HEK293 (cell line): ENCODE data around the gene CDCA3.
A peak's percentile ranks its signal among the peaks of the same experiment; 100 is the strongest.

ENCODE experiments used
- BCL11A ChIP-seq: fragments of 450-650 bp; formaldehyde crosslinking; IDR thresholded peaks from 2 replicates; pipeline ENCODE4 v1.5.1; 2016; ENCODE audit warnings: low read depth, missing biosample characterization, missing genetic modification characterization
- GLIS2 ChIP-seq: fragments of 450-650 bp; formaldehyde crosslinking; IDR thresholded peaks from 2 replicates; pipeline ENCODE4 v1.5.1; 2016; ENCODE audit warnings: missing biosample characterization, missing genetic modification characterization
- KLF8 ChIP-seq: fragments of 450-650 bp; formaldehyde crosslinking; IDR thresholded peaks from 2 replicates; pipeline ENCODE4 v1.5.1; 2016; ENCODE audit warnings: missing biosample characterization, missing genetic modification characterization
- MYNN ChIP-seq: fragments of 450-650 bp; formaldehyde crosslinking; IDR thresholded peaks from 2 replicates; pipeline ENCODE4 v1.5.1; 2016; ENCODE audit warnings: missing biosample characterization, missing genetic modification characterization, borderline replicate concordance
- MZF1 ChIP-seq: fragments of 450-650 bp; formaldehyde crosslinking; IDR thresholded peaks from 2 replicates; pipeline ENCODE4 v1.5.1; 2017; ENCODE audit warnings: missing biosample characterization, missing genetic modification characterization, borderline replicate concordance
- PRDM10 ChIP-seq: fragments of 450-650 bp; formaldehyde crosslinking; IDR thresholded peaks from 2 replicates; pipeline ENCODE4 v1.5.1; 2016; ENCODE audit warnings: missing biosample characterization, missing genetic modification characterization
- SP7 ChIP-seq: fragments of 450-650 bp; formaldehyde crosslinking; IDR thresholded peaks from 2 replicates; pipeline ENCODE4 v1.5.1; 2016; ENCODE audit warnings: missing biosample characterization, missing genetic modification characterization
- YY2 ChIP-seq: fragments of 450-650 bp; formaldehyde crosslinking; IDR thresholded peaks from 2 replicates; pipeline ENCODE4 v1.5.1; 2016; ENCODE audit warnings: missing biosample characterization, missing genetic modification characterization
- ZBTB17 ChIP-seq: fragments of 450-650 bp; formaldehyde crosslinking; IDR thresholded peaks from 2 replicates; pipeline ENCODE4 v1.5.1; 2016; ENCODE audit warnings: missing biosample characterization, missing genetic modification characterization
- ZBTB48 ChIP-seq: fragments of 450-650 bp; formaldehyde crosslinking; IDR thresholded peaks from 2 replicates; pipeline ENCODE4 v1.5.1; 2016; ENCODE audit warnings: missing biosample characterization, missing genetic modification characterization
- ZNF138 ChIP-seq: fragments of 450-650 bp; formaldehyde crosslinking; IDR thresholded peaks from 2 replicates; pipeline ENCODE4 v1.5.1; 2016; ENCODE audit warnings: missing biosample characterization, missing genetic modification characterization, borderline replicate concordance
- ZNF19 ChIP-seq: fragments of 450-650 bp; formaldehyde crosslinking; IDR thresholded peaks from 2 replicates; pipeline ENCODE4; 2016; ENCODE audit warnings: missing biosample characterization, missing genetic modification characterization, low read depth
- ZNF223 ChIP-seq: fragments of 450-650 bp; formaldehyde crosslinking; IDR thresholded peaks from 2 replicates; pipeline ENCODE4 v1.5.1; 2016; ENCODE audit warnings: missing biosample characterization, missing genetic modification characterization
- ZNF335 ChIP-seq: fragments of 450-650 bp; formaldehyde crosslinking; conservative IDR thresholded peaks from 2 replicates; pipeline ENCODE4 v1.5.1; 2016; ENCODE audit warnings: missing biosample characterization, missing genetic modification characterization
- ZNF37A ChIP-seq: fragments of 450-650 bp; IDR thresholded peaks from 2 replicates; pipeline ENCODE4 v1.5.1; 2018; ENCODE audit warnings: missing biosample characterization, missing genetic modification characterization
- ZNF394 ChIP-seq: fragments of 450-650 bp; formaldehyde crosslinking; IDR thresholded peaks from 2 replicates; pipeline ENCODE4 v1.5.1; 2016; ENCODE audit warnings: missing biosample characterization, missing genetic modification characterization, mild to moderate bottlenecking, moderate library complexity, borderline replicate concordance
- ZNF510 ChIP-seq: fragments of 450-650 bp; formaldehyde crosslinking; IDR thresholded peaks from 2 replicates; pipeline ENCODE4 v1.5.1; 2018; ENCODE audit warnings: mild to moderate bottlenecking, missing genetic modification characterization, missing biosample characterization; ENCODE audit not compliant: insufficient replicate concordance
- ZNF521 ChIP-seq: fragments of 450-650 bp; formaldehyde crosslinking; IDR thresholded peaks from 2 replicates; pipeline ENCODE4 v1.5.1; 2017; ENCODE audit warnings: missing biosample characterization, mild to moderate bottlenecking, missing genetic modification characterization
- ZNF558 ChIP-seq: fragments of 450-650 bp; formaldehyde crosslinking; IDR thresholded peaks from 2 replicates; pipeline ENCODE4 v1.5.1; 2016; ENCODE audit warnings: missing biosample characterization, missing genetic modification characterization
- ZNF596 ChIP-seq: fragments of 450-650 bp; IDR thresholded peaks from 2 replicates; pipeline ENCODE4 v1.5.0; 2018; ENCODE audit warnings: missing biosample characterization, mild to moderate bottlenecking, missing genetic modification characterization, moderate library complexity
- ZNF600 ChIP-seq: fragments of 450-650 bp; formaldehyde crosslinking; IDR thresholded peaks from 2 replicates; pipeline ENCODE4 v1.5.1; 2016; ENCODE audit warnings: missing biosample characterization, missing genetic modification characterization
- ZNF621 ChIP-seq: fragments of 450-650 bp; formaldehyde crosslinking; IDR thresholded peaks from 2 replicates; pipeline ENCODE4 v1.5.1; 2017; ENCODE audit warnings: missing biosample characterization, missing genetic modification characterization
- ZNF660 ChIP-seq: fragments of 450-650 bp; IDR thresholded peaks from 2 replicates; pipeline ENCODE4 v1.5.1; 2018; ENCODE audit warnings: missing biosample characterization, mild to moderate bottlenecking, missing genetic modification characterization
- TF ChIP-seq, protein P1 (sequence below): fragments of 450-650 bp; formaldehyde crosslinking; IDR thresholded peaks from 2 replicates; pipeline ENCODE4 v1.5.1; 2016; ENCODE audit warnings: missing biosample characterization, missing genetic modification characterization
- TF ChIP-seq, protein P2 (sequence below): fragments of 450-650 bp; formaldehyde crosslinking; IDR thresholded peaks from 2 replicates; pipeline ENCODE4 v1.5.1; 2017; ENCODE audit warnings: missing biosample characterization, missing genetic modification characterization
- TF ChIP-seq, protein P3 (sequence below): fragments of 450-650 bp; formaldehyde crosslinking; IDR thresholded peaks from 2 replicates; pipeline ENCODE4 v1.5.1; 2016; ENCODE audit warnings: missing biosample characterization, missing genetic modification characterization
- TF ChIP-seq, protein P4 (sequence below): fragments of 450-650 bp; formaldehyde crosslinking; IDR thresholded peaks from 2 replicates; pipeline ENCODE4 v1.5.1; 2016; ENCODE audit warnings: missing biosample characterization, missing genetic modification characterization, borderline replicate concordance
- TF ChIP-seq, protein P5 (sequence below): fragments of 450-650 bp; formaldehyde crosslinking; IDR thresholded peaks from 2 replicates; pipeline ENCODE4 v1.5.1; 2016; ENCODE audit warnings: missing biosample characterization, missing genetic modification characterization

Gene CDCA3

GRCh38 chr12:6827982-6828780 is 22.9 kb downstream of the CDCA3 start, which contains the start of gene P3H3 (continued):
- TF ChIP-seq, protein P1, sequence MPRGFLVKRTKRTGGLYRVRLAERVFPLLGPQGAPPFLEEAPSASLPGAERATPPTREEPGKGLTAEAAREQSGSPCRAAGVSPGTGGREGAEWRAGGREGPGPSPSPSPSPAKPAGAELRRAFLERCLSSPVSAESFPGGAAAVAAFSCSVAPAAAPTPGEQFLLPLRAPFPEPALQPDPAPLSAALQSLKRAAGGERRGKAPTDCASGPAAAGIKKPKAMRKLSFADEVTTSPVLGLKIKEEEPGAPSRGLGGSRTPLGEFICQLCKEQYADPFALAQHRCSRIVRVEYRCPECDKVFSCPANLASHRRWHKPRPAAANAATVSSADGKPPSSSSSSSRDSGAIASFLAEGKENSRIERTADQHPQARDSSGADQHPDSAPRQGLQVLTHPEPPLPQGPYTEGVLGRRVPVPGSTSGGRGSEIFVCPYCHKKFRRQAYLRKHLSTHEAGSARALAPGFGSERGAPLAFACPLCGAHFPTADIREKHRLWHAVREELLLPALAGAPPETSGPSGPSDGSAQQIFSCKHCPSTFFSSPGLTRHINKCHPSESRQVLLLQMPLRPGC (tag by site-specific recombination), result peak; percentile 54; the same call in 1 of the 2 replicates
- 0 out of 2 replicates have a peak, but pooled peaks have one; percentile 28 for TF ChIP-seq ZNF223 (tag by site-specific recombination)
- no peak for TF ChIP-seq ZNF621 (tag by site-specific recombination)
- peak; percentile 57; the same call in 1 of the 2 replicates for TF ChIP-seq ZBTB17 (tag by site-specific recombination)
- TF ChIP-seq MYNN (tag by site-specific recombination), result no peak
- TF ChIP-seq PRDM10, result peak; percentile 68; the same call in 1 of the 2 replicates
- TF ChIP-seq, protein P2, sequence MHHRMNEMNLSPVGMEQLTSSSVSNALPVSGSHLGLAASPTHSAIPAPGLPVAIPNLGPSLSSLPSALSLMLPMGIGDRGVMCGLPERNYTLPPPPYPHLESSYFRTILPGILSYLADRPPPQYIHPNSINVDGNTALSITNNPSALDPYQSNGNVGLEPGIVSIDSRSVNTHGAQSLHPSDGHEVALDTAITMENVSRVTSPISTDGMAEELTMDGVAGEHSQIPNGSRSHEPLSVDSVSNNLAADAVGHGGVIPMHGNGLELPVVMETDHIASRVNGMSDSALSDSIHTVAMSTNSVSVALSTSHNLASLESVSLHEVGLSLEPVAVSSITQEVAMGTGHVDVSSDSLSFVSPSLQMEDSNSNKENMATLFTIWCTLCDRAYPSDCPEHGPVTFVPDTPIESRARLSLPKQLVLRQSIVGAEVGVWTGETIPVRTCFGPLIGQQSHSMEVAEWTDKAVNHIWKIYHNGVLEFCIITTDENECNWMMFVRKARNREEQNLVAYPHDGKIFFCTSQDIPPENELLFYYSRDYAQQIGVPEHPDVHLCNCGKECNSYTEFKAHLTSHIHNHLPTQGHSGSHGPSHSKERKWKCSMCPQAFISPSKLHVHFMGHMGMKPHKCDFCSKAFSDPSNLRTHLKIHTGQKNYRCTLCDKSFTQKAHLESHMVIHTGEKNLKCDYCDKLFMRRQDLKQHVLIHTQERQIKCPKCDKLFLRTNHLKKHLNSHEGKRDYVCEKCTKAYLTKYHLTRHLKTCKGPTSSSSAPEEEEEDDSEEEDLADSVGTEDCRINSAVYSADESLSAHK (tag by site-specific recombination), result peak; percentile 49; the same call in 1 of the 2 replicates
- TF ChIP-seq, protein P3, sequence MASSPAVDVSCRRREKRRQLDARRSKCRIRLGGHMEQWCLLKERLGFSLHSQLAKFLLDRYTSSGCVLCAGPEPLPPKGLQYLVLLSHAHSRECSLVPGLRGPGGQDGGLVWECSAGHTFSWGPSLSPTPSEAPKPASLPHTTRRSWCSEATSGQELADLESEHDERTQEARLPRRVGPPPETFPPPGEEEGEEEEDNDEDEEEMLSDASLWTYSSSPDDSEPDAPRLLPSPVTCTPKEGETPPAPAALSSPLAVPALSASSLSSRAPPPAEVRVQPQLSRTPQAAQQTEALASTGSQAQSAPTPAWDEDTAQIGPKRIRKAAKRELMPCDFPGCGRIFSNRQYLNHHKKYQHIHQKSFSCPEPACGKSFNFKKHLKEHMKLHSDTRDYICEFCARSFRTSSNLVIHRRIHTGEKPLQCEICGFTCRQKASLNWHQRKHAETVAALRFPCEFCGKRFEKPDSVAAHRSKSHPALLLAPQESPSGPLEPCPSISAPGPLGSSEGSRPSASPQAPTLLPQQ, result peak; percentile 77
- no peak for TF ChIP-seq ZNF521 (tag by site-specific recombination)
- peak; percentile 93 for TF ChIP-seq KLF8 (tag by site-specific recombination)
- no peak for TF ChIP-seq ZNF510
- no peak; the same call in 1 of the 2 replicates for TF ChIP-seq ZNF660 (tag by site-specific recombination)
- no peak; the same call in 1 of the 2 replicates for TF ChIP-seq ZBTB48 (tag by site-specific recombination)
- TF ChIP-seq ZNF19 (tag by site-specific recombination), result no peak
- peak; percentile 30 for TF ChIP-seq ZNF600
- TF ChIP-seq ZNF558 (tag by site-specific recombination), result peak; percentile 71; the same call in 1 of the 2 replicates
- peak; percentile 73 for TF ChIP-seq BCL11A (tag by site-specific recombination)
- TF ChIP-seq SP7, result peak; percentile 84
- TF ChIP-seq ZNF138 (tag by site-specific recombination), result no peak
- no peak for TF ChIP-seq ZNF37A (tag by site-specific recombination)
- TF ChIP-seq, protein P4, sequence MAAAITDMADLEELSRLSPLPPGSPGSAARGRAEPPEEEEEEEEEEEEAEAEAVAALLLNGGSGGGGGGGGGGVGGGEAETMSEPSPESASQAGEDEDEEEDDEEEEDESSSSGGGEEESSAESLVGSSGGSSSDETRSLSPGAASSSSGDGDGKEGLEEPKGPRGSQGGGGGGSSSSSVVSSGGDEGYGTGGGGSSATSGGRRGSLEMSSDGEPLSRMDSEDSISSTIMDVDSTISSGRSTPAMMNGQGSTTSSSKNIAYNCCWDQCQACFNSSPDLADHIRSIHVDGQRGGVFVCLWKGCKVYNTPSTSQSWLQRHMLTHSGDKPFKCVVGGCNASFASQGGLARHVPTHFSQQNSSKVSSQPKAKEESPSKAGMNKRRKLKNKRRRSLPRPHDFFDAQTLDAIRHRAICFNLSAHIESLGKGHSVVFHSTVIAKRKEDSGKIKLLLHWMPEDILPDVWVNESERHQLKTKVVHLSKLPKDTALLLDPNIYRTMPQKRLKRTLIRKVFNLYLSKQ (tag by site-specific recombination), result no peak
- TF ChIP-seq ZNF394, result peak; percentile 80; the same call in 1 of the 2 replicates
- TF ChIP-seq ZNF596 (tag by site-specific recombination), result peak; percentile 89
- peak; percentile 8; the same call in 1 of the 2 replicates for TF ChIP-seq GLIS2 (tag by site-specific recombination)
- TF ChIP-seq YY2, result peak; percentile 81
- peak; percentile 52 for TF ChIP-seq ZNF335 (tag by site-specific recombination)
- TF ChIP-seq, protein P5, sequence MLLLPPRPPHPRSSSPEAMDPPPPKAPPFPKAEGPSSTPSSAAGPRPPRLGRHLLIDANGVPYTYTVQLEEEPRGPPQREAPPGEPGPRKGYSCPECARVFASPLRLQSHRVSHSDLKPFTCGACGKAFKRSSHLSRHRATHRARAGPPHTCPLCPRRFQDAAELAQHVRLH (tag by site-specific recombination), result peak; percentile 72
- TF ChIP-seq MZF1 (tag by site-specific recombination), result peak; percentile 42; the same call in 1 of the 2 replicates
